ENCODE results near the gene LHX1.

Gene LHX1

DNA sequence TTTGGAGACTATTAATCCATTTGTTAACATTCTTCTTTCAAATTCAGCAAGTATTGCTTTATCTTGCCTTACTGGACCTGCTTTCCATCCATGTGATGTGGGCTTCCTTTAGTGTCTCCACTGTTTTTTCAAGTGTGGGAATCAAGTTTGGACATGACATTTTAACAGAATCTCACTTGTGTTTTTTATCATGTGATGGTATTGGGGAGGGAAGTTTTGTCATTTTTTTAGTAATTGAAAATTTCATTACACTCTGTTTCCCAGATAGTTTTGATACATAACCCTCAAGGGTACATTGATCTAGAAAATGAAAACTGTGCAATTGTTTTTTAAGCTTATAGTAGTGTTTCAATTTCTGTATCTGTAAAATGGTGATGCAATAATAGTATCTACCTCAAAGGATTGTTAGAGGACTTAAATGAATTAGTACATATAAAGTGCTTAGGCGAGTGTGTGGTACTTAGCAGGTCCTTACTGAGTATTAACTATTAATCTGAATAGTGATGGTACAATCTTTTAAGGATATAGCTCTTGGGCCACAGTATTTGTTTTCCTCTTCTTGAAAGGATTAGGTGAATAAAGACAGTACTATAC, 38.7 kb downstream of the LHX1 start:
- DNase-seq, result no peak

DNA sequence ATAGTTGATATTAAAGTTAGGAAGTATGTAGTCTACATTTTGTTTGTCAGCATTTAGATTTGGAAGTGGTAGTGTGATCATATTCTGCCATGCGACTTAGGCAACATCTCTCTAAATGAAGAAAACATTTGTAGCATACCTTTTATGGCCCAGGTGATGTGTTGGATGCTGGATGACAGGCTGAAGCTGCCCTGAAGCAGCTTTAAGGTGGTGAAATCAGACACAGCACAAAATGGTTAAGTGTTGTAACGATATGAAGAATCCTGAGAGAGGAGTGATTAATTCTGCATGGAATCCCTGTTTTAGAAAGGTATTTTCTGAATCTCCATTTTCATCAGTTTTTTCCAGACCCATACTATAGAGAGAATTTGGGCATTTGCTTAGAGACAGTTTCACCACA, 39.8 kb downstream of the LHX1 start:
- no peak for DNase-seq

DNA sequence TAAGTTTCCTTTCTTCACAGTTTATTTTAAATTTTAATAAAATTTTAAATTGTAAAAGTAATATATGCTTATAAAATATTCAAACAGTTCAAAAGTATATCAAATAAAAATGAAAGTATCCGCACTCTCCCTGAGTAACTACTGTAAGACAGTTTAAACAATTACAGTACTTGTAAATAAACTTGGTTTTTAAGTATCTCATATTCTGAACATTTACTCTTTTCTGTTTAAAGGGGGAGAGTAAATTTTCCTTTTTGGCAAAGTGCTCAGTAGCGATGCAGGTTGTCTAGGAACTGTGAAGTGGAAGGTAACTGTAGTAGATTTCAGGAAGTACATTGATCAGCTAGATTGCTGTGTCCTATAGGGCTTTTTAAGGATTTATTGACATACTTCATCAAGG, 40.3 kb downstream of the LHX1 start:
- no peak for DNase-seq

DNA sequence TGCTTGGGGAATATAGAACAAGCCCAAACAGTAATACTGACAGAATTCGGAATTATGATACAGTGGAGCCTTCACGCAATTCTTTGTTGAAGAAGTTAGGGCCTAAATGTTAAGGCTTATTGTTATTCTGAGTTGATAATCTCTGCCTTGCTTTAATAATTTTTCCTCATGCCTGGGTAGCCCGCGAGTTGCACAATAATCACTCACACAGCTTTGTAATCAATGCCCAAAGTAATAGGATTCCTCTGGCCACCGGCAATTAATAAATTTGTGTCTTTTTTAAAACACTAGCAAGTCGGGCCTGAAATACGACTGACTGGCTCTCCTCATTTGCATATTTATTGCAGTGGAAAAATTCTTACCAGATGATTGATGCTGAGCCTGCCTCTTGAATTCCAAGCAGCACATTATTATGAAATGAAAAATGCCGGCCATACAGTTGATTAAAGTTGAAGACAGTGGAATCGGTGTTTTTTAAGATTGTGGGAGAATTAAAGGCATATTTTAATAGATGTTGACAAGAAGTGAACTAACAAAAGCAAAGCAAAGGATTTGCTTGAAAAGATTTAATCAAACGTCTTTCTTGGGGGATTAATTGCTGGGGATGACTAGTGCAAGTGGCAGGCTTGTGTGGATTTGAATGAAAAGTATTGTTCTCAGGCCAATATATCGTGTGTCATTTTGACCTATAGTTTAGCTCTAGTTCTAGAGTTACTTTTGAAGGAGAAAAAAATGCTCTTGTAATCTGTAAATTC, 41.7 kb downstream of the LHX1 start:
- DNase-seq, result no peak

DNA sequence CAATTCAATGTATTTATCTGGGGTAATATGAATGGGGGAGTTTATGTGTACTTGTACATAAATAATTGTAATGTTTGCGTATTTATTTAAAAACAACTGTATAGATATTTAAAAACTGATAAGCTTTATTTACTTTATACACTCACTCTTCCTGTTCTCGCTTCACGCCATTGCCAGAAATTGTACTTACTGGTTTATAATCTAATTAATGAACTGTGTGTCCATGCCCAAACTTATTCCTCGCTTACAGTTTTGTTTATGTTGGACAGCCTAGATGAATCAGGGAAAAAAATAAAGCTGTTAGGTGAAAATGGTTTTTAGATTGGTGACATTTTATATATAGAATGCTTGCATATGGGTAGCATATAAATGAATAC, 42.3 kb downstream of the LHX1 start:
- DNase-seq, result no peak

DNA sequence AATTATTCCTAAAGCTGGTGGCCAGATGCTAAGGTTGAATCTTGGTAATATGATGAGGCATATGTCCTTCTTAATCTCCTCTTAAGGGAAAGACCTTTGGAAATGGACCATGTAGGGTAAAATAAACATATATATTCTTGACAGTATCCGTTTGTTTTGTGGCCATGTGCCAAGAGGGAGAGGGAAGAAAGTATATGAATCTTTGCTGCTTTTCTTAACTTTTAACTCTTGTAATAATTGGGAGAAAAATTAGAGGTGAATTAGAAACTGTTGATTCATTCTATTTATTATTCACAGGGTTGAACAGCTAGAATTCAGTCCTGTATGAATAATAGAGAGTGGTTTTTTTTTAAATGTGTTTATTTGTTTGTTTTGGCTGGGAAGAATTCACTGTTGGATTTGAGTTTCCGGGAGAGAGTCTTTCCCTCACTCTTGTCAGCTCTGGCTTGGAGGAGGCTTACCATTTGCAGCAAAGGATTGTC, 43.0 kb downstream of the LHX1 start:
- DNase-seq, result no peak

DNA sequence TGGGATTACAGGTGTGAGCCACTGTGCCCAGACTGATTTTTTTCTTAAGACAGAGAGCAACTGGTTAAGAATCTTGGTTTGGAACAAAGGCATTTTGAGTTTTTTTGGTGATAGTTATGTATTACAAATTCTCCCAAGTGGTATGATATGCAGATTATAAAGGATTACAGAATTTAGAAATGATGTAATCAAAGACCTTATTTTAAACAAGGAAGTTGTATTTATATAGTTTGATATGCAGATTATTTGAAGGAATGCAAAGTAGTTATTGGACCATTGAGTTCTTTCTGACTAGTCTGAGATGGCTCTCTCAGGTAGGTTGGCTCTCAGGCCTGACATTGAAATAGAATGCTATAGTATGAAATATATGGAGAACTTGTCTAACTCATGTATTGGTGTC, 46.3 kb downstream of the LHX1 start:
- no peak for DNase-seq

DNA sequence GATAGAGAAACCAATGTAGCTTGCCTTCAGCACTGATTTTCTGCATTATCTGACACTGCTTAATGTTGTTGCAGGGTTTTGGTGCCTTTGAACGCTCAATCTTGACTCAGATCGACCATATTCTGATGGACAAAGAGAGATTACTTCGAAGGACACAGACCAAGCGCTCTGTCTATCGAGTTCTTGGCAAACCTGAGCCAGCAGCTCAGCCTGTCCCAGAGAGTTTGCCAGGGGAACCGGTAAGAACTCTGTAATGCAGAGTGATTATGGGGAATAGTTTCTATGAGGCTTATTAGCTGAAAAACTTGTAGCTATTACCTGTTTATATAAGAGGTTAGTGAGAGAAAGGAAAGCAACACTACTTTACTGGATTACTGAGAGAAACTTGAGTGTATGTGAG, 51.9 kb downstream of the LHX1 start:
- DNase-seq, result no peak

DNA sequence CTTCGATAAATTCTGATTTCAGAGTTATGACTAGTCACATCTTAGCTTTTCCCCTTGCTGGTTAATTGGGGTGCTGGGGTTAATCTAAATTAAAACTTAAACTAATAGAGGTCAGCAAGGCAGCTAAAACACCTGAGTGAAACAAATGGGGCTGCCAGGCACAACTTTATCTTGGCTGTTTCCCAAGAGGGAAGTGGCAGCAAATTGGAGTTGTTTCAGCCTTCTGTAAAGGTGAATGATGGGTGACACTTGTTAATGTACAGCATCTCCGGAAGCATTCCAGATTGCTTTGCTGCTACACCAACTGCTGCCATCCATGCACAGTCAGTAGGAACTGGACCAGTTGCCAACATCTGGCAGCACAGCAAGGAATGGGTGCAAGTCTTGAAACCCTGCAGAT, 55.4 kb downstream of the LHX1 start:
- no peak for DNase-seq

DNA sequence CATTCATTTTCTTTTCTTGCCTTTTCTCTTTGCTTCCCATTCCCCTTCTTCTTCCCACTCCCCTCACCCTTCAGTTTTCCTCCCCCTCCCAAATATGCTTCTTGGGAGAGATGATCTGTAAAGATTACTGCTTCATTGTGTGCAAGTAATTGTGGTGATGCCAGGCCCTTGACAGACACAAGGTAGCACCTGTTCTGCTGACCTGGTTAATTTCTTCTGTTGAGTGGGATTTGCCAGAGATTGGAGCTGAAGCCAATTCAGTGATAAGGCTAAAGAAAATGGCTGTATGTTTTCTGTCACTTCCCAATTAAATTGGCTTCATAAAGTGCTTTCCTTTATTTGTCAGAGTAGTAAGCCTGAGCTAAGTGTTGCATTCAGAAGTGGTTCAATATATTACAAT, 56.0 kb downstream of the LHX1 start:
- no peak for DNase-seq

Data from stimulated activated CD4-positive, alpha-beta T cell treated with anti-CD3 and anti-CD28 coated beads, Interleukin-2, amount 100 ng/mL, for 24 hours (primary cell).